GM13977 (cell line): Measurements from ENCODE around the gene SMNDC1.

Experiments
- DNase-seq: peaks from one replicate; pipeline ENCODE4 v3.0.0; 2012; ENCODE audit warnings: low spot score
- in situ Hi-C: fragments of 300-500 bp; cut with MboI; formaldehyde crosslinking; loops from one replicate; pipeline ENCODE4 v1.12.0; 2022; ENCODE audit warnings: low sequenced_read_pairs, low pct_unique_long_range_greater_than_20kb, mixed read lengths, inconsistent platforms; ENCODE audit not compliant: unreplicated experiment
- TF ChIP-seq, protein P1 (sequence below): IDR thresholded peaks from 2 replicates; pipeline ENCODE4 v1.5.1; 2012; ENCODE audit warnings: mild to moderate bottlenecking, control low read depth; ENCODE audit not compliant: insufficient read depth; ENCODE audit errors: extremely low read depth, missing control alignments

Gene SMNDC1

DNA sequence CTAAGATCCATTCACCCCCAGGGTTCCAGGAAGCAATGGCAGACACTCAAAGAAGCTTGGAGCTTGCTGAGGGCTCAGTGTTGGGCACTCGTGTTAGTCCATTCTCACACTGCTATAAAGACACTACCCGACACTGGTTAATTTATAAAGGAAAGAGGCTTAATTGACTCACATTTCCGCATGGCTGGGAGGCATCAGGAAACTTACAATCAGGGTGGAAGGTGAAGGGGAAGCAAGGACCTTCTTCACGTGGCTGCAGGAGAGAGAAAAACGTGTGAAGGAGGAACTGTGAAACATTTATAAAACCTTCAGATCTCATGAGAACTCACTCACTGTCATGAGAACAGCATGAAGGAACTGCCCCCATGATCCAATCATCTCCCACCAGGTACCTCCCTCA, 44.7 kb upstream of the SMNDC1 start:
- TF ChIP-seq, protein P1, sequence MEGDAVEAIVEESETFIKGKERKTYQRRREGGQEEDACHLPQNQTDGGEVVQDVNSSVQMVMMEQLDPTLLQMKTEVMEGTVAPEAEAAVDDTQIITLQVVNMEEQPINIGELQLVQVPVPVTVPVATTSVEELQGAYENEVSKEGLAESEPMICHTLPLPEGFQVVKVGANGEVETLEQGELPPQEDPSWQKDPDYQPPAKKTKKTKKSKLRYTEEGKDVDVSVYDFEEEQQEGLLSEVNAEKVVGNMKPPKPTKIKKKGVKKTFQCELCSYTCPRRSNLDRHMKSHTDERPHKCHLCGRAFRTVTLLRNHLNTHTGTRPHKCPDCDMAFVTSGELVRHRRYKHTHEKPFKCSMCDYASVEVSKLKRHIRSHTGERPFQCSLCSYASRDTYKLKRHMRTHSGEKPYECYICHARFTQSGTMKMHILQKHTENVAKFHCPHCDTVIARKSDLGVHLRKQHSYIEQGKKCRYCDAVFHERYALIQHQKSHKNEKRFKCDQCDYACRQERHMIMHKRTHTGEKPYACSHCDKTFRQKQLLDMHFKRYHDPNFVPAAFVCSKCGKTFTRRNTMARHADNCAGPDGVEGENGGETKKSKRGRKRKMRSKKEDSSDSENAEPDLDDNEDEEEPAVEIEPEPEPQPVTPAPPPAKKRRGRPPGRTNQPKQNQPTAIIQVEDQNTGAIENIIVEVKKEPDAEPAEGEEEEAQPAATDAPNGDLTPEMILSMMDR = no peak
- no peak for DNase-seq
- in situ Hi-C loops = no loop called here

- DNase-seq = no peak
- in situ Hi-C loops = no loop called here
- TF ChIP-seq, protein P1 = no peak
Measured at GRCh38 chr10:110348336-110348735, 43.6 kb upstream of the SMNDC1 start.

- TF ChIP-seq, protein P1 = no peak
- in situ Hi-C loops = no loop called here
- DNase-seq = no peak
Measured at GRCh38 chr10:110346914-110347313, 42.2 kb upstream of the SMNDC1 start.

DNA sequence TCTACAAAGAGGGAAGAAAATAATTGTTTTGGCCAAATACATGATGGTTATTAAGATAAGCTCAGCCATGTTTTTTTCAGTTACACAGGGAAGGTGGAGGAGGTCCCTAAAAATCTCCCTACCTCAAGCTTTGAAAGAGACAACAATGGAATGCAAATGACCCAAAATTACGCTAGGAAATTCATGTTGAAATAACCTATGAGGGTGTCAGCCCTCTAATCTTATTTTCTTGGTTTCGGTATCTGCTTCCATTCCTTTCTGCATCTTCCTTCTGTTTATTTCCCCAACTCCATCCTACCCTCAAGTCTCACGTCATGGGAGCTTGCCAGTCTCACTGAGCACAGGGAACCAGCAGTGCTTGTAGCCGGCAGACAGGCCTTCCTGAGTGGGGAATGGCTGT, 40.6 kb upstream of the SMNDC1 start:
- in situ Hi-C loops = no loop called here
- no peak for DNase-seq
- TF ChIP-seq, protein P1 = no peak

- no peak for DNase-seq
- TF ChIP-seq, protein P1 = no peak
- in situ Hi-C loops = no loop called here
Measured at GRCh38 chr10:110344622-110345021, 39.9 kb upstream of the SMNDC1 start.

GRCh38 chr10:110343947-110344346, 39.2 kb upstream of the SMNDC1 start:
- no peak for DNase-seq
- in situ Hi-C loops = no loop called here
- TF ChIP-seq, protein P1 = no peak

GRCh38 chr10:110340816-110341215, 36.1 kb upstream of the SMNDC1 start:
- DNase-seq = no peak
- TF ChIP-seq, protein P1 = no peak
- in situ Hi-C loops = no loop called here
